GM12865 (cell line): ENCODE measurements around the gene PLXDC2.

ENCODE experiments used
- DNase-seq: peaks from one replicate; pipeline ENCODE4 v3.0.0; 2010; ENCODE audit warnings: low read depth
- H3K4me3 ChIP-seq: 2 replicates; pipeline ENCODE4 v1.5.1; 2011; ENCODE audit warnings: mild to moderate bottlenecking, low read depth, low read length, control low read depth
- CTCF ChIP-seq: IDR thresholded peaks from 2 replicates; pipeline ENCODE4 v1.5.1; 2011; ENCODE audit warnings: low read length, control low read depth, low read depth, inconsistent platforms; ENCODE audit not compliant: insufficient read depth; ENCODE audit errors: missing control alignments

PLXDC2 gene

GRCh38 chr10:20274571-20274970 lies 458.3 kb downstream of the PLXDC2 start:
- DNase-seq = no peak
- no peak overlapping the region for H3K4me3 ChIP-seq
- no peak for TF ChIP-seq CTCF

GRCh38 chr10:20276127-20276979 lies 460.1 kb downstream of the PLXDC2 start:
- no peak overlapping the region for H3K4me3 ChIP-seq
- no peak for DNase-seq
- no peak for TF ChIP-seq CTCF

GRCh38 chr10:20277820-20278219 lies 461.6 kb downstream of the PLXDC2 start:
- no peak for DNase-seq
- TF ChIP-seq CTCF = no peak
- H3K4me3 ChIP-seq = no peak overlapping the region

- TF ChIP-seq CTCF = no peak
- no peak overlapping the region for H3K4me3 ChIP-seq
- no peak for DNase-seq
These were observed 465.3 kb downstream of the PLXDC2 start for GRCh38 chr10:20281579-20281978.

- no peak for TF ChIP-seq CTCF
- DNase-seq = no peak
- no peak overlapping the region for H3K4me3 ChIP-seq
These were observed 471.4 kb downstream of the PLXDC2 start for GRCh38 chr10:20287586-20287985.

GRCh38 chr10:20288060-20288459 lies 471.8 kb downstream of the PLXDC2 start:
- H3K4me3 ChIP-seq = no peak overlapping the region
- DNase-seq = no peak
- no peak for TF ChIP-seq CTCF

- no peak for DNase-seq
- no peak for TF ChIP-seq CTCF
- H3K4me3 ChIP-seq = no peak overlapping the region
These were observed 473.0 kb downstream of the PLXDC2 start for GRCh38 chr10:20289070-20289828.
